ENCODE measurements around the gene INMT.

GRCh38 chr7:30782690-30783089 lies 30.8 kb downstream of the INMT start:
- TF ChIP-seq EP300 (IDR thresholded peaks at IDR 0.05) (no peak), POLR2AphosphoS5 (IDR thresholded peaks at IDR 0.05) (no peak), POLR2A (IDR thresholded peaks at IDR 0.05; ENCODE audit: low read depth) (no peak), CTCF (IDR thresholded peaks at IDR 0.05) (no peak)
